ENCODE results near the gene PPP1R1A. TPM values are rescaled to one million over a fixed set of nuclear protein-coding genes. Genes with fewer than 3 reads are reported as not detected.

The PPP1R1A gene
- total RNA-seq, 1 experiment from 2014 or later, result not detected

DNA sequence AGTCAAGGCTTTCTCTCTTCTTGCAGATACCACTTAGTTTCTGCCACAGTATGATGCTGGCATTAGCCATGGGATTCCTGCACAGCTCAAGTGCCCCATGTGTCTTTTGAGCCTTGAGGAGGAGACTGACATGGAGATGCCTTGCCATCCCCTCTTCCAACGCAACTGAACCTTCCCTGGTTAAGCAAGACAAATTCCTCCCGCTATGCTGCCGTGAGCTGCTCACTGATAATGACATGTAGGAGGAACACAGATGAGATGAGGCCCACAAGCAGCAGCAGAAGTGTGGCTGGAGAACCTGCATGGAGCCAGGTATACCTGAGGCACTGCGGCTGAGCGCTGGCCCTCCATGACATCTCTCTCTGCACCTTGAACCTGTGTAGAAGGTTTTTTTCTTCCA is 15.4 kb upstream of the PPP1R1A start:
- intact Hi-C loops (cut with micrococcal nuclease), result no loop called here
- H3K79me2 ChIP-seq (ENCODE audit: low read length), result no peaks in the 10 kb centered on the region
- H4K20me1 ChIP-seq (ENCODE audit: low read length), result no peaks in the 10 kb centered on the region
- ChIA-PET POLR2A (ENCODE audit: unreplicated experiment) (no interaction called here), CTCF (no interaction called here)
- no peak overlapping the region for H2AFZ ChIP-seq (ENCODE audit: low read length)
- no peaks in the 10 kb centered on the region; the same call in 1 of the 2 replicates for H3K4me1 ChIP-seq (ENCODE audit: insufficient read depth, low read length)
- ATAC-seq (no peak), DNase-seq (no peak)
- no peak overlapping the region for H3K27ac ChIP-seq (ENCODE audit: low read length)
- no peak overlapping the region for H3K9ac ChIP-seq (ENCODE audit: low read length)
- peaks cover 45% of the 10 kb centered on the region for H3K27me3 ChIP-seq (ENCODE audit: low read length)
- H3K4me3 ChIP-seq (ENCODE audit: low read length), result no peak overlapping the region
- no peak for TF ChIP-seq CTCF (conservative IDR thresholded peaks at IDR 0.05; ENCODE audit: low read depth, low read length)
- no peak for TF ChIP-seq EZH2phosphoT487 (IDR thresholded peaks at IDR 0.05; ENCODE audit: borderline replicate concordance, low read length)
- TF ChIP-seq EZH2 (IDR thresholded peaks at IDR 0.05; ENCODE audit: low read length, unreplicated experiment), result no peak
- no peaks in the 10 kb centered on the region for H3F3A ChIP-seq (ENCODE audit: low read length, unreplicated experiment)
- H3K4me2 ChIP-seq (ENCODE audit: low read length), result no peak overlapping the region
- H3K36me3 ChIP-seq (ENCODE audit: low read depth, low read length), result no peaks in the 10 kb centered on the region
- BruUV-seq (replicated peaks), result no TSS peak
- no peaks in the 10 kb centered on the region for H3K9me3 ChIP-seq (ENCODE audit: low read length)
- H3K9me2 ChIP-seq (replicated peaks; ENCODE audit: low read length), result no peaks in the 10 kb centered on the region

- intact Hi-C loops (cut with micrococcal nuclease), result no loop called here
- Histone ChIP-seq H3K4me2 (ENCODE audit: low read length) (no peak overlapping the region), H3K36me3 (ENCODE audit: low read depth, low read length) (no peaks in the 10 kb centered on the region), H3K27ac (ENCODE audit: low read length) (no peak overlapping the region), H3K9ac (ENCODE audit: low read length) (no peak overlapping the region), H3K9me2 (replicated peaks; ENCODE audit: low read length) (no peaks in the 10 kb centered on the region), H3K4me3 (ENCODE audit: low read length) (no peak overlapping the region), H3F3A (ENCODE audit: low read length, unreplicated experiment) (no peaks in the 10 kb centered on the region), H3K27me3 (ENCODE audit: low read length) (peaks cover 45% of the 10 kb centered on the region), H3K9me3 (ENCODE audit: low read length) (no peaks in the 10 kb centered on the region), H2AFZ (ENCODE audit: low read length) (no peak overlapping the region), H3K4me1 (ENCODE audit: insufficient read depth, low read length) (no peaks in the 10 kb centered on the region; the same call in 1 of the 2 replicates), H3K79me2 (ENCODE audit: low read length) (no peaks in the 10 kb centered on the region), H4K20me1 (ENCODE audit: low read length) (no peaks in the 10 kb centered on the region)
- no TSS peak for BruUV-seq (replicated peaks)
- POLR2A ChIA-PET (ENCODE audit: unreplicated experiment), result no interaction called here
- DNase-seq (peak; percentile 78), ATAC-seq (peak; percentile 95)
- TF ChIP-seq EZH2 (IDR thresholded peaks at IDR 0.05; ENCODE audit: low read length, unreplicated experiment), result no peak
- peak; percentile 84 for TF ChIP-seq CTCF (conservative IDR thresholded peaks at IDR 0.05; ENCODE audit: low read depth, low read length)
- no peak for TF ChIP-seq EZH2phosphoT487 (IDR thresholded peaks at IDR 0.05; ENCODE audit: borderline replicate concordance, low read length)
- CTCF ChIA-PET, result no interaction called here
Measured at GRCh38 chr12:54603173-54603814, 14.8 kb upstream of the PPP1R1A start.

DNA sequence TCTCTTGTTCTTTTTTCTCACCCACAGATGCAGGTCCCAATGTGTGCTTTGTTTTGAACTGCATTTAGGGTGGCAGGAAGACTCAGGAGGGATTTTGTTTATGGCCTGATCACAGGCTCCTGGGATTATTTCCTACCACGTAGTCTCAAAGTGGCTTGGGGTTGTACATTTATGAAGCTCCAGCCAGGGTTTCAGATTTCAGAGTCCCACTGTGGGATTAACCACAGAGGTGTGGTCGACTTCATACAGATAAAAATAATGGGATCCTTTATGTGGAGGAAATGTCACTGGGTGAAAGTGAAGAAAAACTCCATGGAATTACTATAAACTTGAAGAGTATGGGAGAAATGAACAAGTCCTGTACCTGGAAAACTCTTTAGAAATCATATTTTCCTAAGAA is 14.2 kb upstream of the PPP1R1A start:
- no peak for TF ChIP-seq EZH2 (IDR thresholded peaks at IDR 0.05; ENCODE audit: low read length, unreplicated experiment)
- H4K20me1 ChIP-seq (ENCODE audit: low read length), result no peaks in the 10 kb centered on the region
- intact Hi-C loops (cut with micrococcal nuclease), result no loop called here
- H3K4me3 ChIP-seq (ENCODE audit: low read length), result no peak overlapping the region
- no peaks in the 10 kb centered on the region for H3F3A ChIP-seq (ENCODE audit: low read length, unreplicated experiment)
- ChIA-PET POLR2A (ENCODE audit: unreplicated experiment) (no interaction called here), CTCF (no interaction called here)
- H3K4me2 ChIP-seq (ENCODE audit: low read length), result no peak overlapping the region
- H3K36me3 ChIP-seq (ENCODE audit: low read depth, low read length), result no peaks in the 10 kb centered on the region
- ATAC-seq (no peak), DNase-seq (no peak)
- no peaks in the 10 kb centered on the region; the same call in 1 of the 2 replicates for H3K4me1 ChIP-seq (ENCODE audit: insufficient read depth, low read length)
- no peak overlapping the region for H2AFZ ChIP-seq (ENCODE audit: low read length)
- H3K79me2 ChIP-seq (ENCODE audit: low read length), result no peaks in the 10 kb centered on the region
- H3K9me3 ChIP-seq (ENCODE audit: low read length), result no peaks in the 10 kb centered on the region
- H3K27ac ChIP-seq (ENCODE audit: low read length), result no peak overlapping the region
- peaks cover 43% of the 10 kb centered on the region for H3K27me3 ChIP-seq (ENCODE audit: low read length)
- no peaks in the 10 kb centered on the region for H3K9me2 ChIP-seq (replicated peaks; ENCODE audit: low read length)
- H3K9ac ChIP-seq (ENCODE audit: low read length), result no peak overlapping the region
- no TSS peak for BruUV-seq (replicated peaks)
